IMR-90 (cell line): ENCODE measurements around the gene F12.

ENCODE experiments used
- CTCF ChIP-seq: conservative IDR thresholded peaks from 2 replicates; pipeline ENCODE4 v1.5.1; 2012; ENCODE audit warnings: mild to moderate bottlenecking, low read depth, low read length, improper control_type of control experiment
- MXI1 ChIP-seq: IDR thresholded peaks from 2 replicates; pipeline ENCODE4 v1.6.1; 2012; ENCODE audit warnings: low read depth, mild to moderate bottlenecking, low read length, moderate library complexity, borderline replicate concordance
- POLR2A ChIP-seq: IDR thresholded peaks from 2 replicates; pipeline ENCODE4 v1.6.1; 2012; ENCODE audit warnings: mild to moderate bottlenecking, low read depth, low read length
- RAD21 ChIP-seq: IDR thresholded peaks from 2 replicates; pipeline ENCODE4 v1.6.1; 2012; ENCODE audit warnings: low read length, improper control_type of control experiment
- RFX5 ChIP-seq: IDR thresholded peaks from 2 replicates; pipeline ENCODE4 v1.8.0; 2012; ENCODE audit warnings: low read depth, mild to moderate bottlenecking, low read length, moderate library complexity

- TF ChIP-seq RAD21 (no peak), MXI1 (no peak), CTCF (no peak), POLR2A (no peak), RFX5 (no peak)
Measured at GRCh38 chr5:177372034-177372896, 37.1 kb downstream of the F12 start.
